ENCODE measurements around the gene CYBB. TPM values are rescaled to one million over a fixed set of nuclear protein-coding genes. Genes with fewer than 3 reads are reported as not detected.

Gene CYBB
- total RNA-seq, 4 donors from 2014 or later: 4.0 to 40.3 (median 19.6) TPM

DNA sequence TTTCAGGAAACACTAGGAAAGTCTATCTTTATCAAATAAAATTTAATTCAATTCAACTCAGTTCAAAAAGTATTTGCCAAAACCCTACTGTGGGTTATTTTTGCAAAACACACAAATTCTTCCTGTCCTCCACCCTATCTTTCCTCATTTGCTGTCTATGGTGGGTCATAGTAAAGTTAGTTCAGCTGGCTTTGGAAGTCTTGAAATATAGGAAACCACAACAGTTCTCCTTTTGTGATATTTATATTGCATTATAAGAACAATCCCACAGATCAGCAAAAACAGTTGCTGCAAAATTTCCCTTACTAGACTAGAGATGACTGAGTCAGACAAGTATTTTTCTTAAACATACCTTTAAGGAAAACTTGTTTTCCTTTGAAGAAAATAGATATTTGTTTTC lies 22.2 kb downstream of the CYBB start:
- Histone ChIP-seq H3K4me3 (no peak overlapping the region), H3K36me3 (no peaks in the 10 kb centered on the region), H3K27me3 (no peaks in the 10 kb centered on the region), H3K9me3 (no peaks in the 10 kb centered on the region), H3K4me1 (no peaks in the 10 kb centered on the region), H3K27ac (no peak overlapping the region)
- ATAC-seq: no peak
- TF ChIP-seq EP300 (IDR thresholded peaks at IDR 0.05) (no peak), POLR2AphosphoS5 (IDR thresholded peaks at IDR 0.05) (no peak), POLR2A (IDR thresholded peaks at IDR 0.05) (no peak)
- TF ChIP-seq, protein P1, sequence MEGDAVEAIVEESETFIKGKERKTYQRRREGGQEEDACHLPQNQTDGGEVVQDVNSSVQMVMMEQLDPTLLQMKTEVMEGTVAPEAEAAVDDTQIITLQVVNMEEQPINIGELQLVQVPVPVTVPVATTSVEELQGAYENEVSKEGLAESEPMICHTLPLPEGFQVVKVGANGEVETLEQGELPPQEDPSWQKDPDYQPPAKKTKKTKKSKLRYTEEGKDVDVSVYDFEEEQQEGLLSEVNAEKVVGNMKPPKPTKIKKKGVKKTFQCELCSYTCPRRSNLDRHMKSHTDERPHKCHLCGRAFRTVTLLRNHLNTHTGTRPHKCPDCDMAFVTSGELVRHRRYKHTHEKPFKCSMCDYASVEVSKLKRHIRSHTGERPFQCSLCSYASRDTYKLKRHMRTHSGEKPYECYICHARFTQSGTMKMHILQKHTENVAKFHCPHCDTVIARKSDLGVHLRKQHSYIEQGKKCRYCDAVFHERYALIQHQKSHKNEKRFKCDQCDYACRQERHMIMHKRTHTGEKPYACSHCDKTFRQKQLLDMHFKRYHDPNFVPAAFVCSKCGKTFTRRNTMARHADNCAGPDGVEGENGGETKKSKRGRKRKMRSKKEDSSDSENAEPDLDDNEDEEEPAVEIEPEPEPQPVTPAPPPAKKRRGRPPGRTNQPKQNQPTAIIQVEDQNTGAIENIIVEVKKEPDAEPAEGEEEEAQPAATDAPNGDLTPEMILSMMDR (IDR thresholded peaks at IDR 0.05): no peak

DNA sequence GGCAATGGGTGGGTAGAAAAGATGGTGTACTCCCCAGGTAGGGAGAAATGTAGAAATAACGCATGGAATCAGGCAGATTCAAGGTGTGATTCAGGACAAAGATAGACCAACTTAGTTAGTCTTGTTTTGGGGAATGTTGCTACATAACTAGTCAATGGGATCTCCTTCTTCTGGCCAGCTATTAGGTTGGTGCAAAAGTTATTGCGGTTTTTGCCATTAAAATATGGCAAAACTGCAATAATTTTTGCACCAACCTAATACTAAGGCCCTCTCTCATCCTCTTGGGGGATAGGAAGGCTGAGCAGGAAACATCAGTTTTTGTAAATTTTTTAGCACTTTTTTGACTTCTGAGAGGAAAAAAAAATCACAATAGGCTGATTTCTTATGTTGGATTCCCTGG lies 23.2 kb downstream of the CYBB start:
- Histone ChIP-seq H3K27ac (no peak overlapping the region), H3K36me3 (no peaks in the 10 kb centered on the region), H3K27me3 (no peaks in the 10 kb centered on the region), H3K4me1 (no peaks in the 10 kb centered on the region), H3K9me3 (no peaks in the 10 kb centered on the region), H3K4me3 (no peak overlapping the region)
- 52 to 94% methylated on average over 2 of the region's 2 CpGs for WGBS, 2 donors (ENCODE audit: low coverage in 1 of 2)
- ATAC-seq: no peak
- TF ChIP-seq POLR2A (IDR thresholded peaks at IDR 0.05): no peak
- TF ChIP-seq EP300 (IDR thresholded peaks at IDR 0.05): no peak
- no peak for TF ChIP-seq POLR2AphosphoS5 (IDR thresholded peaks at IDR 0.05)
- TF ChIP-seq, protein P1 (IDR thresholded peaks at IDR 0.05): no peak

DNA sequence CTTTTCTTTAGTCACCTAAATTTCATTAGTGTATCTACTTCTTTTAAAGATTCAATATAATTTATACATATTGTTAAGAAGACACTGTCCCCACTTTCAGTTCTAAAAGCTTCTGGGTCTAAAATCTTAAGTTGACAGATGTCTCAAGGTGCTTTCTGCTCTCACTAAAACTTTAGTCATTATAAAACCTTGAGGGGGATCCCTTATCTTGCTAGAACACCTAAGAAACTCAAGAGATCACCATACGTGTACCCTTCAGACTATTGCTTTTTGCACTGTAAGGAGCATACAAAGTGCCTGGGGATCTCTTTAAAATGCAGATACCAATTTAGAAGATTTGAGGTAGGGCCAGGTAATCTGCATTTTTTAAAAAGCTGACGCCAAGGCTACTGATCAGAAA lies 30.1 kb downstream of the CYBB start:
- no peaks in the 10 kb centered on the region for H3K27me3 ChIP-seq
- H3K4me1 ChIP-seq: no peaks in the 10 kb centered on the region
- no peaks in the 10 kb centered on the region for H3K36me3 ChIP-seq
- no peaks in the 10 kb centered on the region for H3K9me3 ChIP-seq
- TF ChIP-seq POLR2A (IDR thresholded peaks at IDR 0.05) (no peak), EP300 (IDR thresholded peaks at IDR 0.05) (no peak)
- TF ChIP-seq, protein P1 (IDR thresholded peaks at IDR 0.05): no peak
- H3K27ac ChIP-seq: no peak overlapping the region
- 60 to 100% methylated on average over 1 to 2 of the region's 2 CpGs for WGBS, 2 donors (ENCODE audit: low coverage in 1 of 2)
- no peak for ATAC-seq
- H3K4me3 ChIP-seq: no peak overlapping the region

DNA sequence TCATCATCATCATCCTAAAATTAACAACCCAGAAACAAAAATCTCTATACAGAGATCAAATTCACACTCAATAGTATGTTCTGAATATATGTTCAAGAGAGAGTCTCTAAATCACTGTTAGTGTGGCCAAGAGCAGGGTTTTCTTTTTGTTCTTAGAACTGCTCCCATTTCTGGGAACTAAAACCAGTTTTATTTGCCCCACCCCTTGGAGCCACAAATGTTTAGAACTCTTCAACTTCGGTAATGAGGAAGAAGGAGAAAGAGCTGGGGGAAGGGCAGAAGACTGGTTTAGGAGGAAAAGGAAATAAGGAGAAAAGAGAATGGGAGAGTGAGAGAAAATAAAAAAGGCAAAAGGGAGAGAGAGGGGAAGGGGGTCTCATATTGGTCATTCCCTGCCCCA lies 32.3 kb downstream of the CYBB start:
- no peak for TF ChIP-seq POLR2AphosphoS5 (IDR thresholded peaks at IDR 0.05)
- TF ChIP-seq POLR2A (IDR thresholded peaks at IDR 0.05): no peak
- TF ChIP-seq, protein P1 (IDR thresholded peaks at IDR 0.05): no peak
- TF ChIP-seq EP300 (IDR thresholded peaks at IDR 0.05): no peak
- Histone ChIP-seq H3K9me3 (no peaks in the 10 kb centered on the region), H3K4me3 (no peak overlapping the region), H3K27me3 (no peaks in the 10 kb centered on the region), H3K36me3 (no peaks in the 10 kb centered on the region), H3K4me1 (no peaks in the 10 kb centered on the region), H3K27ac (no peak overlapping the region)
- 38% methylated on average over 1 of the region's 1 CpG; no CpG with 5 or more reads in 1 of the 2 donors for WGBS, 2 donors (ENCODE audit: low coverage in 1 of 2)
- no peak for ATAC-seq

- no peak for TF ChIP-seq EP300 (IDR thresholded peaks at IDR 0.05)
- no peak for TF ChIP-seq POLR2AphosphoS5 (IDR thresholded peaks at IDR 0.05)
- TF ChIP-seq, protein P1 (IDR thresholded peaks at IDR 0.05): no peak
- no peak for TF ChIP-seq POLR2A (IDR thresholded peaks at IDR 0.05)
- no peaks in the 10 kb centered on the region for H3K4me1 ChIP-seq
- 53 to 82% methylated on average over 4 of the region's 4 CpGs for WGBS, 2 donors (ENCODE audit: low coverage in 1 of 2)
- H3K36me3 ChIP-seq: no peaks in the 10 kb centered on the region
- H3K27ac ChIP-seq: no peak overlapping the region
- no peak for ATAC-seq
- H3K4me3 ChIP-seq: no peak overlapping the region
- H3K27me3 ChIP-seq: no peaks in the 10 kb centered on the region
- H3K9me3 ChIP-seq: no peaks in the 10 kb centered on the region
Observed at GRCh38 chrX:37813570-37813969, 33.7 kb downstream of the CYBB start.
